Left colon (tissue), 2 donors: ENCODE results near the gene SLC7A14. TPM values are rescaled to one million over a fixed set of nuclear protein-coding genes. Genes with fewer than 3 reads are reported as not detected.

Experiments
- ATAC-seq: fragments of 200-7000 bp; cut with Tn5 transposase; one replicate; pipeline ENCODE4 v1.9.1; 2020; ENCODE audit warnings: mild to moderate bottlenecking, moderate library complexity
- DNase-seq, 2 donors: peaks; one replicate each; pipeline ENCODE4 v3.0.0-alpha.2; 2020
- intact Hi-C, 2 donors: fragments of 100-400 bp; cut with DNase I in 1 of 2; cut with micrococcal nuclease in 1 of 2; formaldehyde crosslinking; loops; one replicate each; pipeline versions ENCODE4 v1.11.2 to v1.14.0; 2022; cut with DNase I, micrococcal nuclease
- total RNA-seq, 2 donors: library from RNA; stranded (reverse); fragmentation: NEBNext Ultra II Directional; extraction: Animal tissue kit (Norgen Biotek cat#: 25700); gene quantifications; one replicate each; pipeline ENCODE4 v1.2.1, GENCODE V29; 2021
- donor health status: DM: no; HTN: no; CAD: no.
- donor health status: DM: yes; HTN: yes; CAD: no.

Gene SLC7A14
- total RNA-seq, 2 donors from 2014 or later = 0.15 to 0.34 TPM

DNA sequence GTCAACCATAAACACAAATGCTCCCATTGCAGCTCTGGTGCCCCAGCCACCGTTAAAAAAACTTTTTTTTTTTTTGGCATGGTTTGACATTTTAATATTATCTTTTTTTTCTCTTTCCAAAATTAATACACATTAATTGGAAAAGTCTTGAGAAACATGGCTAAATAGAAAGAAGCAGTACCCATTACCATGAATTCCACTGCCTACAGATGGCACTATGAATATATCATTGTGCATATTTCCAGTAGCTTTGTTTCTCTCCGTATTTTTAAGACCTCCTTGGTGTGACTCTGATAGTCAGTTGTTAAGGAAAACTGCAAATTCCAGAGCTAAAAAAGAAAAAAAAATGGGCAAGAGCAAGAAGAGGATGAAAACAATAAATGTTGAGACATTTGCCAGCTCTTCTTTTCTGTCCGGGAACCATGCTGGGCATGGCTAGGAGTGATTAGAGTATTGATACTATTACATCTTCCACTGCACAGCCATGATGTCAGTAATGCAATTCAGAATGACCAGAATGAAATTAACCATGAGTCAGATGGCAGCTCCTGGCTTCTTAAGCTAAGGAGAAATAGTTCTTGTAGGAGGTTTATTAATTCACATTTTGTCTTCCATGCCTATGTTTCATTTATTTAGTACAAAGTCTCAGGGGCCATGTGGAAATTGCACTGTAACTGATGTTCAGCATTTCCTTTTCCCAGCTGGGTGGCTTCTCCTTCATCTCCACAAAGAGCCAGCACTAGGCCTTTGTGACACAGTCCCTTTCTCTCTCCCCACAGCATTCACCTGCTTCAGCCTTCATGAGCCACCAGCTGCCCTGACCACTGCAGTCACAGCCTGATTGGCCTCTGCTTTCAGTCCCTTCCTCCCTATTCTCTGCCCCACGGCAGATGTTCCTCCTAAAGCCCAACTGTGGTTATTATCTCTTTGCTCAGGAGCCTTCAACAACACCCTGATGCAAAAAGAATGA, 31.8 kb downstream of the SLC7A14 start:
- ATAC-seq (no peak), DNase-seq (no peak)
- intact Hi-C loops = no loop called here

GRCh38 chr3:170551252-170551651, 34.6 kb downstream of the SLC7A14 start:
- ATAC-seq (no peak), DNase-seq (no peak)
- intact Hi-C loops = no loop called here

GRCh38 chr3:170542704-170543103, 43.2 kb downstream of the SLC7A14 start:
- ATAC-seq (no peak), DNase-seq (no peak)
- intact Hi-C loops = no loop called here

GRCh38 chr3:170539897-170540296, 46.0 kb downstream of the SLC7A14 start:
- ATAC-seq = no peak
- no peak for DNase-seq
- intact Hi-C loops = no loop called here

DNA sequence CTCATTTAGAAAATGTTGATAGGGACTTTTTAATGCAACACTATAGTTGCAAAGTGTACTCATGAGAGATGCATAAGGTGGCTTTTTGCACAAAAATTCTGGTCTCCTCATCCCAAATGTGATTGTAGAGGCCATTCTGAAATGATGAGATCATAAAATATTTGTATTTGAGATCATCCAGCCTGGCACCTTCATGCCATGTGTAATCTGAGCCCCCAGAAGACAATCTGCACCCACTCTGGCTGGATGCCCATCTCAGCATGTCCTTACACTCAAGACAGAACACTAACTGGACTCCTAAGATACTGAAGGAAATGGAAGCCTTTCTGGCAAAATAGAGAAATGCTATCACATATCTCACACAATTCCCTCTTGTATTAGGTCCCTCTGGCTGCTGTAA, 49.2 kb downstream of the SLC7A14 start:
- no peak for DNase-seq
- no peak for ATAC-seq
- intact Hi-C loops = no loop called here

- no peak for ATAC-seq
- intact Hi-C loops = no loop called here
- DNase-seq = no peak
Measured at GRCh38 chr3:170534227-170534626, 51.6 kb downstream of the SLC7A14 start.

GRCh38 chr3:170532573-170532972, 53.3 kb downstream of the SLC7A14 start:
- intact Hi-C loops = no loop called here
- ATAC-seq = no peak
- DNase-seq = no peak

DNA sequence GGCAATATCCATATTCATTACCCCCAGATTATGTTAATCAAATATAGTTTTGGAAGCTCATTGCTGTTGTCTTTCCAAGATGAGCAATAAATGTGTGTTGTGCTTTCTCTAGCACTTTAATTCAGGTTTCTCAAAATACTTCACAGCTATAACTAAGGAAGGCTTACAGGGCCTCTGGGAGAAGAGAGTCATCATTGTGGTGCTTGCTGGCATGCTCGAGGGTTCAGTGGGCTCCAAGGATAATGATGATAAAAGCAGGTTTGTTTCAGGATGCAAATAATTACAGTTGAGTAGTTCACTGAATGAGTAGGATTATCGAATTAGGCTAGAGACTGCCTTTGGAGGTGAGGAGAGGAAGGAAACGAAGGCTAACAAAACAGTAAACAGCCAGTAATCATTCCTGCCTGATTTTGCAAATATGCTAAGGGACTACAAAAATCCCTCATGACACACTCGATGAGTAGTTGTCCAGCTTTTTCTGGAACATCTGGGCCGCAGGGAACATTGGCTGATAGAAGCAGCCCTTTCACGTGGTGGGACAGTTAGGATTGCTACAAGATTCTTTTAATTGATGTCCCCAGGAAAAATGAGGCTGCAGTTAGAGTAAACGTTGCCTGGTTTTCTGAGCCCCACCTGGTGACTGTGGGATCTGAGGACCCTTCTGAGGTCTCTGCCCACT, 54.1 kb downstream of the SLC7A14 start:
- intact Hi-C loops = no loop called here
- DNase-seq (no peak), ATAC-seq (no peak)

DNA sequence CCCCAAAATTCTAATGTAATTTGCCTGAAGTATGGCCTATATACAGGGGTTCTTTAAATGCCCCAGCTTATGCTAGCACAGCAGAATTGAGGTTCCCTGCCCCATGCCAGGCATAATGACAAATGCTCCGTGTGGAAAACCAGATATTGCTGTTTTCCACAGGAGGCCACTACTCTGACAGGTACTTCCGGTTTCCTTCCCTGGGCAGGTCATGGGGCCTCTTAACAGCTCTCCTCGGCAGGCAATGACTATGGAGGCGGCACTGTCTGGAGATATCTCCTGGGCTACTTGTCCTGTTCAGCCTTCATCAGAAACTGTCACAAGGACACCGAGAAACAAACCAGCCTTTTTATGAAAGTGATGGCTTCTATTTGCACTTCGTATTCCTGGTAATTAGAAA, 54.8 kb downstream of the SLC7A14 start:
- ATAC-seq (no peak), DNase-seq (no peak)
- intact Hi-C loops = no loop called here

DNA sequence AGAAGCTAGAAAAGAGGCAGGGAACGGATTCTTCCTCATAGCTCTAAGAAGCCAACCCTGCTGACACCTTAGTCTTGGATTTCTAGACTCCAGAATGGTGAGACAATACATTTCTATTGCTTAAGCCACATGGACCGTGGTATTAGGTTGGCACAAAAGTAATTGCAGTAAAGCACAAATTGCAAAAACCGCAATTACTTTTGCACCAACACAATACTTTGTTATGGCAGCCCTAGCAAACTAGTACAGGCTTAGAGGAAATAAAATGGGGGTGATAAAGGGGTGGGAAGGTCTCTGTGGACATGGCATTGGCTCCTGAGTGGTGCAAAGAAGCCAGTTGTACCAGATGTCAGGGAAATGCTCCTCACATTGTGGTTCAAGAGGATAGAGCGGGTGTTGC, 56.0 kb downstream of the SLC7A14 start:
- ATAC-seq (no peak), DNase-seq (no peak)
- intact Hi-C loops = no loop called here

- no peak for DNase-seq
- ATAC-seq = no peak
- intact Hi-C loops = no loop called here
Measured at GRCh38 chr3:170529346-170529745, 56.5 kb downstream of the SLC7A14 start.

DNA sequence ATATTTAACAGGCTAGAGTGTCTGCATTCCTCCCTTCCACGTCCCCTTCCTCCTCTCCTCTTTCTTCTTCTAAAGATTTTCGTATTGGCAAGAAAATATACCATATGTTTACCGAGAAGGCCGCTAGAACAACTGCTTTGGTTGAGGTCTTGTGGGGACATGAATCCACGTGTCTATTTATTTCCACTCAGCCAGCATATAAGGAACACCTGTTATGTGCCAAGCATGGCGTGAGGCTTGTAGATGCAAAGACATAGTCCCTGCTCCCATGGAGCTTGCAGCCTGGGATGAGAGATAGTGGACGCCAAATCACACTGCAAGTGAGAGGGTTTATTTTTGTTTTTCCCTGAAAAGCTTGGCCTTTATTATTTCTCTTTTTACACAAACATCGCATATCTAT, 57.1 kb downstream of the SLC7A14 start:
- DNase-seq (no peak), ATAC-seq (no peak)
- intact Hi-C loops = no loop called here

DNA sequence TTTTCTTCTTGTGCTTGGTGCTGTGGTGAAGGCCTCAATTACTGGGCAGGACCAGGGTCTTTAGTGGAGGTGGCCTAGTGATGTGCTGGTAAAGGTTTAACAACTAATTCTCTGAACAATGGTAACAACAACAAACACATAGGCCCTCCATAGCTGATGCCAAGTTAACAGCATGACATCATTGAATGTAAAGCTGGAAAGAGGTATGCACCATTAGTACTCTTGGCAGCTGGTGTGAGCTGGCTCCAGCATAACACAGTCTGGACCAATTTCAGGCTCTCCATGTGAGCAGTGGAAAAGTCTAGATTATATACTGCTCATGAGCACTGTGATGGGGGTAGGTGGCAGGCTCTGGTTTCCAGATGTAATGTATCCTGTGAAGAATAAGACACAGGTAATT, 61.8 kb downstream of the SLC7A14 start:
- no peak for DNase-seq
- ATAC-seq = no peak
- intact Hi-C loops = no loop called here

GRCh38 chr3:170523248-170523647, 62.6 kb downstream of the SLC7A14 start:
- DNase-seq (no peak), ATAC-seq (no peak)
- intact Hi-C loops = no loop called here

DNA sequence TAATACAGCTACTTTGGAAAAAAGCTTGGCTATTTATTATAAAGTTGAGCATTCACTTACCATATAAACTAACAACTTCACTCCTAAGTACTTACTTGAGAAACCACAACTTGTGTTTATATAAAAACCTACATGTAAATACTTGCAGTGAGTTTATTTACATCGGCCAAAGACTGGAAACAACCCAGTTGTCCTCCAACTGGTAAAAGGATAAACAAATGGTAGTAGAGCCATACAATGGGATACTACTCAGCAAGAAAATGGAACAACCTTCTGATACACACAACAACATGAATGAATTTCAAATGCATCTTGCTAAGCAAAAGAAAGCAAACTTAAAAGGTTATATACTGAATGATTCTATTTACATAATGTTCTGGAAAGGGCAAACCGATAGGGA, 63.7 kb downstream of the SLC7A14 start:
- intact Hi-C loops = no loop called here
- DNase-seq = no peak
- no peak for ATAC-seq

DNA sequence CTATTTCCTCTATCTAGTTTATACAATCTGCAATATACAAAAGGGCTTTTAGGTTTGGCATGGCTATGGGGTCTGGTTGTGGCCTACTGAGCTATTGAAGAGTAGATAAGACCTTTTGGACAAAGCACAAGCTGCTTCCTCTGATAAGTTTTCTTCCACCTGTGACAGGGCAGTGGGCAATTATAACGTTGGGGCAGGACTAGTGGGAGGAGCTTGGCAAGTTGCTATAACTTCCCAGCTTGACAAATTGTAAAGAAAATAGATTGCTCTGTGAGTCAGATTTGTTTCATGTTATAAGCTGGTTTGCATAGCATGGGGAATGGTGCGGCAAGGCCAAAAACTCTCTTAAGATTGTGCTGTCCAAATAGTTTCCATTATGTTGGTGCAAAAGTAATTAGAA, 64.9 kb downstream of the SLC7A14 start:
- intact Hi-C loops = no loop called here
- ATAC-seq (peak; percentile 45), DNase-seq (no peak)

DNA sequence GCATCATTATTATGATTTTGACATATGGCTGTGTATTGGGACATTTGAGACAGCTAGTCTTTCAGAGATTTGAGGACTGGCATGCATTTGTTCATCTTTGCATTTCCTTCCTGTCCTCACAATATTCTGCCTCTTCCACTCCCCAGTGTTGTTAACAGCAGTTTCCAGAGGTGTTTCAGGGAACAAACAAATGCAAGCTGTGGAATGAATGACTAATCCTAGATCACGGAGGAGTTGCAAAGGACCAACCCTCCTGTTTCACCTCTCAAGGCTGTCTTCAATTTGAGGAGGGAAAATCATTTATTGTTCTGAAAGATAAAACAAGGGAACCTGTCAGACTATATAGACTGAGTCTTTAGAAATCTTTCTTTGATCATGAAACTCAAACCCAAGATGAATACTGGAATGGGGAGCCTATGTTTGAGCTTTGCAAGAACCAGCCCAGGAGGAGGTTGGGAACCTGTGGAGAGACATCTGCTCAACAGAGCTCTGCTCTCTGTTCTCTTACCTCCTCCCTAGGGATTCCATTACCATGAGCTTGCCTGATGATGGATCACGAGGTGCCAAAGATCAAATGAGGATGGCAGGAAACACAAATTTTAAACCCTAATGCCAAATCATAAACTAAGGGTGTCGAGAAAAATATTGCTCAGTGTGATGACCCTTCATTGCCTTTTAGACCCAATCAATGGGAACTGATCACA, 68.5 kb downstream of the SLC7A14 start:
- DNase-seq (no peak), ATAC-seq (no peak)
- intact Hi-C loops = no loop called here

GRCh38 chr3:170513642-170514041, 72.2 kb downstream of the SLC7A14 start:
- no peak for DNase-seq
- no peak for ATAC-seq
- intact Hi-C loops = no loop called here

- DNase-seq = no peak
- intact Hi-C loops = no loop called here
- no peak for ATAC-seq
Measured at GRCh38 chr3:170511371-170511770, 74.5 kb downstream of the SLC7A14 start.

DNA sequence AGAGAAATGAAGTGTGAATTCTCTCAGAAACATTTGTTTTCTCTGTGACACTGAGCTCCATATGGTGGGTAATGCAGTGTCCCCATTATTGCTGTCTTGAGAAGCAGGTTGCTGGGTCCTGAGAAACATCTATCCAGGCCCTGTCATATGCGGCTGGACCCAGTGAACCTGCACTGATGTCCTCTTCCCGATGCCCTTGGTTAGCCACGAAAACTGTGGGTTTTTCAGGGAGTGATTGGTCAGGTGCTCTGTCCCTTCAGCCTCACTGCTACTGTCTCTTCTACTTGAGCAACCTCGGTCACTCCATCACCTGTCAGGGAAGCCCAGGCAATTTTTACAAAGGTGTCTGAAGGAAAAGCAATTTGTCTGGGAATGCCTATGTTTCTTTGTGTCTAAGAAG, 77.0 kb downstream of the SLC7A14 start:
- intact Hi-C loops = no loop called here
- no peak for ATAC-seq

More for the DNA sequence above, 77.0 kb downstream of the SLC7A14 start:
- DNase-seq = no peak
